Measurements from ENCODE around the gene DDX18.
"Not testable (repeated sequence)": the region's sequence is repeated elsewhere in the genome, so short reads cannot be mapped to it uniquely, and the experiment has no call there.

Gene DDX18

GRCh38 chr2:117814417-117815264, at the start of gene DDX18:
Gene DDX18, plus strand, starts transcription at chr2:117814691. Its CDS starts 87 bp downstream, at chr2:117814778.
- peak; percentile 57 for DNase-seq (ENCODE audit: insufficient read length, low spot score)
- peak; percentile 100 for FAIRE-seq

GRCh38 chr2:117770730-117771129, 43.8 kb upstream of the DDX18 start:
- DNase-seq (ENCODE audit: insufficient read length, low spot score) (no peak), FAIRE-seq (no peak)

GRCh38 chr2:117771969-117772630, 42.4 kb upstream of the DDX18 start:
- FAIRE-seq (no peak), DNase-seq (ENCODE audit: insufficient read length, low spot score) (no peak)

GRCh38 chr2:117774716-117775115, 39.8 kb upstream of the DDX18 start:
- FAIRE-seq = no peak
- no peak for DNase-seq (ENCODE audit: insufficient read length, low spot score)

- FAIRE-seq (no peak), DNase-seq (ENCODE audit: insufficient read length, low spot score) (no peak)
Measured at GRCh38 chr2:117775703-117776219, 38.7 kb upstream of the DDX18 start.

DNA sequence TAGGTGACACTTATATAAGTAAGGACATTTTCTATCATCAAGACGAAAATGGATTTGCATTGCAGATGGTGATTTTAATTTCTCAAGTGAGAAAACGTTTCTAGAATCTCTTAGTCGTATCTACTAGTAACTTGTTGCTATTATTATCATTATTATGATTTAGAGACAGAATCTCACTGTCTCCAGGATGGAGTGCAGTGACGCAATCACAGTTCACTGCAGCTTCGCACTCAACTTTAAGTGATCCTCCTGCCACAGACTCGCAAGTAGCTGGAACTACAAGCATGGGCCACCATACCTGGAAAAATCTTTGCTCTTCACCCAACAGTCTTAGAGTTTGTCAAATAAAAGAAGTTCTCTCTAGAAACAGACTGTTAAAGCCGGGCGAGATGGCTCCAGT, 37.6 kb upstream of the DDX18 start:
- FAIRE-seq = no peak
- no peak for DNase-seq (ENCODE audit: insufficient read length, low spot score)

DNA sequence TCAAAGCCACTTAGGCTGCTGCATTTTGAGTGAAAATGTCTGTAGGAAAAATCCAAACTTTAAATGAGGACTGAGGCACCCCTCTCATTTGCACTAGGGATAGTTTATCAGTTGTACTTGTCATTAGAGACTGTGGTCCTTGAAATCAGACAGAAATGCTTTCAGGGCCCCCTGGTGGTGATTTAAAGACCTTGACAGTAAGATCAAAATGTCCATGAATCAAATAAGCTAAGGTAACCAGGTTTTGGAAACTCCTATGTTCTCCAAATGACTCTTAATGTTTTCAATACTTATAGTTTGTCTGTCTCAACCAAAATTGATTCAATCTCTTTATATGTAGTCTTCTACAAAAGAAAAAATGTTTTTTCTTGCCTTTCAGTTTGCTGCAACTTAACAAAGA, 28.8 kb upstream of the DDX18 start:
- FAIRE-seq (peak; percentile 8), DNase-seq (ENCODE audit: insufficient read length, low spot score) (peak; percentile 9)

- no peak for FAIRE-seq
- no peak for DNase-seq (ENCODE audit: insufficient read length, low spot score)
Measured at GRCh38 chr2:117786520-117786919, 28.0 kb upstream of the DDX18 start.

DNA sequence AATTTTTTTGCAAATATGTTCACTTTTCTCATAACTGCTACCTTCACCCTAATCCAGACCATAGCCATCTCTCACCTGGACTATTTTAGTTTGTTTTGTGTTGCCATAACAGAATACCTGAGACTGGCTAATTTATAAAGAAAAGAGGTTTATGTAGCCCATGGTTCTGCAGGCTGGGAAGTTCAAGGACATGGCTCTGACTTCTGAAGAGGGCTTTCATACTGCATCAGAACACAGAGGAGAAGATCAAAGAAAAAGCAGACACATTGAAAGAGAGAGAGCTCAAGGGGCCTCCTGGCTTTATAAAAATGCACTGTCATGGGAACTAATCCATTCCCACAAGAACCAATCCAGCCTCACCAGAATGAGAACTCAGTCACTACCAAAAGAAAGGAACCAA, 25.0 kb upstream of the DDX18 start:
- DNase-seq (ENCODE audit: insufficient read length, low spot score) = no peak
- no peak for FAIRE-seq

DNA sequence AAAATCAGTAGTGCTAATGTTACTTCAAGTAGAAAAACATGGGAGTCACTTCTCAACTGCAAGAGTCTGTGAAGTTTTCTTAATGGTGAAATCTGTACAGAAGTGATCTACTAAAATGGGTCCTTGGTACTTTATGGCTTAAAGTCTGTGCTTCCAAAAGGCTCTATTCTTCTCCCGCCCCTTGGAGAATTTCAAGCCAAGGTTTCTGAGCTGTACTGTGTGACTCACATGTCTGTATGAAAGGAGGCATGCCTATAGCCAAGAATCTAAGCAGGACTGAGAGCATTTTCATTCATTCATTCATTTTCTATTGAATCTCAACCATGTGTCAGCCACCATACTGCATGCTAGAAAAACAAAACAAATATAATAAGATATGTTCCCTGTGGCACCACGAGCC, 19.8 kb upstream of the DDX18 start:
- FAIRE-seq (no peak), DNase-seq (ENCODE audit: insufficient read length, low spot score) (no peak)

DNA sequence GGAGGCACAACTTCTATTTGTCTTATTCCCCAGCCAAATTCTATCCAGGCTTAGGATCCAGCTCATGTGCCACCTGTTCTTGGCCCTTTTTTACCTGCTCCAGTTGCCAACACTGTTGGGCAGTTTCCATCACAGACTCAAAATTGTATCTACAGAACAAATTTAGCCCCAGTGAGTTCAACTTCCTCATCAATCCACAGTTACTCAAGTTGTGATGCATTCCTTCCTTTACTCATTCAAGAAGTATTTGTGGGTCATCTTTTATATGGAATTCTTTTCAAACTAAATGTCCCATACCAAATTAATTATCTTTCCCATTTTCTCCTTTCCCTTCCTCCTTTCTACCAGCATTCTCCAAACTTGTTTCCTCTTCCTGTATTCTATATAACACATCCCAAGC, 12.7 kb upstream of the DDX18 start:
- no peak for DNase-seq (ENCODE audit: insufficient read length, low spot score)
- FAIRE-seq = no peak

DNA sequence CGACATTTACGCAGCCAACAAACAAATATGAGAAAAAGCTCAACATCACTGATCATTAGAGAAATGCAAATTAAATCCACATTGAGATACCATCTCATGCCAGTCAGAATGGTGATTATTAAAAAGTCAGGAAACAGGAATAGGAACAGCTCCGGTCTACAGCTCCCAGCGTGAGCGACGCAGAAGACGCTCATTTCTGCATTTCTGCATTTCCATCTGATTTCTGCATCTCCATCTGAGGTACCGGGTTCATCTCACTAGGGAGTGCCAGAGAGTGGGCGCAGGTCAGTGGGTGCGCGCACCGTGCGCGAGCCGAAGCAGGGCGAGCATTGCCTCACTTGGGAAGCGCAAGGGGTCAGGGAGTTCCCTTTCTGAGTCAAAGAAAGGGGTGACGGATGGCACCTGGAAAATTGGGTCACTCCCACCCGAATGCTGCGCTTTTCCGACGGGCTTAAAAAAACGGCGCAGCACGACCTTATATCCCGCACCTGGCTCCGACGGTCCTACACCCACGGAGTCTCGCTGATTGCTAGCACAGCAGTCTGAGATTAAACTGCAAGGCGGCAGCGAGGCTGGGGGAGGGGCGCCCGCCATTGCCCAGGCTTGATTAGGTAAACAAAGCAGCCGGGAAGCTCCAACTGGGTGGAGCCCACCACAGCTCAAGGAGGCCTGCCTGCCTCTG, 10.7 kb upstream of the DDX18 start:
- not testable (repeated sequence) for DNase-seq (ENCODE audit: insufficient read length, low spot score); FAIRE-seq

GRCh38 chr2:117812443-117812842, 2.0 kb upstream of the DDX18 start:
- DNase-seq (ENCODE audit: insufficient read length, low spot score) (no peak), FAIRE-seq (no peak)

DNA sequence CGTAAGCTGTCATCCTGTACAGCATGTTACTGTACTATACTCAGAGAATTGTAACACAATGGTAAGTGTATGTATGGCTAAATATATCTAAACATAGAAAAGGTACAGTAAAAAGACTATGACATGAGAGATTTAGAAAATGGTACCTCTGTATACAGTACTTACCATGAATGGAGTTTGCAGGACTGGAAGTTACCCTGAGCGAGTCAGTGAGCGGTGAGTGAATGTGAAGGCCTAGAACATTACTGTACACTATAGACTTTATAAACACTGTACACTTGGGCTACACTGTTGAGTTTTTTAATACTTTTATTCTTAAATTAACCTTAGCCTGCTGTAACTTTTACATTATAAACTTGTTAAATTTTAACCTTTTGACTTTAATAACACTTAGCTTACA, 1.5 kb downstream of the DDX18 start:
- DNase-seq (ENCODE audit: insufficient read length, low spot score) (no peak), FAIRE-seq (no peak)

DNA sequence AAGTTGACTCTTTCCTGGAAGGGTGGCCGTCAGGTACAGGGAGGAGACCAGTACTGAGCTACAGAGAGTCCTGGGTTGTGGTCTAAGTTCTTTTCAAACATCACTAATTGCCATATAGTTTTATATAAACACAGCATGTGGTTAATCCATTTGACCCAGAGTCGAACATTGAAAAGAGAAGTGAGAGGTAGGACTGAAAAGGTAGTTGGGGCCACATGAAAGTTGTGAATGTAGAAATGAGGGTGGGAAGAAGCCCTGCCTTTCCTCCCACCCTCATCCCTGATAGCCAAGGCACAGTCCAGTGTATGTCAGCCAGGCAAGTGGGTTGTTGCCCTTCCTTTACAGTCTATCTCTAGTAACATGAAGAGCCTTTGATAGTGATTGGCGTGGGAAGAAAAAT, 4.4 kb downstream of the DDX18 start:
- DNase-seq (ENCODE audit: insufficient read length, low spot score) (no peak), FAIRE-seq (no peak)

- DNase-seq (ENCODE audit: insufficient read length, low spot score) (no peak), FAIRE-seq (no peak)
Measured at GRCh38 chr2:117820444-117820843, 6.0 kb downstream of the DDX18 start.

DNA sequence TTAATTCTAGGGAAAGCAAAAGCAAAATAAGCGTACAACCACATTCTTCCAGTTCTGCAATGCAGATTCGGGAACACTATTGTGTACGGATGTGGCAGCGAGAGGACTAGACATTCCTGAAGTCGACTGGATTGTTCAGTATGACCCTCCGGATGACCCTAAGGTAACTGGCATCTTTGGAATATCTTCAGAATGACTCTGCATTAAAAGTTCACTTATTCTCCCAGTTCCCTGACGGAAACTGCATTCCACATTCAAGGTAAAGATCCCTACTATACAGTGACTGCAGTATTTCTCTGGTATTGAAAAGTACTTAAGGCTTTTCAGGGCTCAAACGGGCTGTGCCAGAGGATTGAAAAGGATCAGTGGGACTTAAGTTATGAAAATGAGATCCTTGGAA, 10.9 kb downstream of the DDX18 start:
- DNase-seq (ENCODE audit: insufficient read length, low spot score) (no peak), FAIRE-seq (no peak)

GRCh38 chr2:117827464-117827863, 13.0 kb downstream of the DDX18 start:
- not testable (repeated sequence) for FAIRE-seq; DNase-seq (ENCODE audit: insufficient read length, low spot score)

- DNase-seq (ENCODE audit: insufficient read length, low spot score) = no peak
- no peak for FAIRE-seq
Measured at GRCh38 chr2:117828870-117829269, 14.4 kb downstream of the DDX18 start.

- FAIRE-seq (no peak), DNase-seq (ENCODE audit: insufficient read length, low spot score) (no peak)
Measured at GRCh38 chr2:117832332-117832731, 17.8 kb downstream of the DDX18 start.

GRCh38 chr2:117832905-117833613, 18.6 kb downstream of the DDX18 start:
- FAIRE-seq (no peak), DNase-seq (ENCODE audit: insufficient read length, low spot score) (no peak)

Measured in GM19239 (cell line).